ENCODE measurements around the gene KDM4B. TPM values are rescaled to one million over a fixed set of nuclear protein-coding genes. Genes with fewer than 3 reads are reported as not detected.

Gene KDM4B
- polyA plus RNA-seq, 3 donors, result 6.4 to 22.7 (median 12.7) TPM

DNA sequence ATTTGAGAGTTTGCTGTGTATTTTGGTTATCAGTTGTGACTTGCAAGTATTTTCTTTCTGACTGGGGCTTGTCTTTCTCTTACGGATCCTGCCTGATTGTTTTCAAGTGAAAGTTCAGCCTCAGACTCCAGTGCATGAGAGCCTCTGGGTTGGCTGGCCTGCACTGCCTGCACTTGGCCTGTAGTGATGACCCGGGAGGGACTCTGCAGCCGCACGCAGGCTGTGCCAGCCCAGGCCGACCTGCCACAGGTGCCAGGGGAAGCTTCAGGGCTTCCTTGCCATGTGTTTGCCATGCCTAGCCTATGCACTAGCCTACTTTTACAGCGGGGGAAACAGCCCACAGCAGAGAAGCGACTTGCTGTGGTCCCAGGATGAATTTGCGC, 77.0 kb downstream of the KDM4B start:
- Histone ChIP-seq H3K4me3 (replicated peaks in 1 of 3; ENCODE audit: low read depth in 2 of 3, low read length in 3 of 3) (no peak overlapping the region), H4K20me1 (ENCODE audit: insufficient read depth, low read length) (peaks cover 89% of the 10 kb centered on the region), H3K27ac (ENCODE audit: low read depth in 1 of 2, low read length in 2 of 2) (no peak overlapping the region), H2AFZ (ENCODE audit: insufficient read depth, low read depth, low read length, poor library complexity, severe bottlenecking) (no peak overlapping the region), H3K36me3 (replicated peaks in 1 of 2; ENCODE audit: control insufficient read depth in 1 of 2, insufficient read depth in 2 of 2, low read length in 2 of 2) (peaks cover 51 to 73% of the 10 kb centered on the region in 2 donors), H3K79me2 (ENCODE audit: insufficient read depth, low read length) (no peaks in the 10 kb centered on the region), H3K9me3 (replicated peaks in 1 of 2; ENCODE audit: control insufficient read depth in 1 of 2, insufficient read depth in 1 of 2, low read length in 2 of 2) (no peaks in the 10 kb centered on the region), H3K27me3 (ENCODE audit: control insufficient read depth in 2 of 2, insufficient read depth in 2 of 2, low read length in 2 of 2) (no peaks in the 10 kb centered on the region), H3K4me2 (replicated peaks; ENCODE audit: extremely low read depth, low read length, poor library complexity, severe bottlenecking) (no peak overlapping the region), H3K9ac (ENCODE audit: insufficient read depth, low read length, poor library complexity, severe bottlenecking) (no peak overlapping the region), H3K4me1 (ENCODE audit: control insufficient read depth in 1 of 2, insufficient read depth in 2 of 2, low read length in 2 of 2) (no peaks in the 10 kb centered on the region)
- Mint-ChIP-seq H3K27ac (no peak overlapping the region), H3K4me3 (no peak overlapping the region), H3K4me1 (peaks cover 1% of the 10 kb centered on the region), H3K9me3 (peaks cover 0 to 5% (median 0%) of the 10 kb centered on the region in 7 donors), H3K36me3 (peaks cover 53 to 64% of the 10 kb centered on the region in 2 donors), H3K27me3 (ENCODE audit: low read depth in 3 of 3) (peaks cover 0 to 3% (median 0%) of the 10 kb centered on the region in 3 donors)
- TF ChIP-seq, protein P1, sequence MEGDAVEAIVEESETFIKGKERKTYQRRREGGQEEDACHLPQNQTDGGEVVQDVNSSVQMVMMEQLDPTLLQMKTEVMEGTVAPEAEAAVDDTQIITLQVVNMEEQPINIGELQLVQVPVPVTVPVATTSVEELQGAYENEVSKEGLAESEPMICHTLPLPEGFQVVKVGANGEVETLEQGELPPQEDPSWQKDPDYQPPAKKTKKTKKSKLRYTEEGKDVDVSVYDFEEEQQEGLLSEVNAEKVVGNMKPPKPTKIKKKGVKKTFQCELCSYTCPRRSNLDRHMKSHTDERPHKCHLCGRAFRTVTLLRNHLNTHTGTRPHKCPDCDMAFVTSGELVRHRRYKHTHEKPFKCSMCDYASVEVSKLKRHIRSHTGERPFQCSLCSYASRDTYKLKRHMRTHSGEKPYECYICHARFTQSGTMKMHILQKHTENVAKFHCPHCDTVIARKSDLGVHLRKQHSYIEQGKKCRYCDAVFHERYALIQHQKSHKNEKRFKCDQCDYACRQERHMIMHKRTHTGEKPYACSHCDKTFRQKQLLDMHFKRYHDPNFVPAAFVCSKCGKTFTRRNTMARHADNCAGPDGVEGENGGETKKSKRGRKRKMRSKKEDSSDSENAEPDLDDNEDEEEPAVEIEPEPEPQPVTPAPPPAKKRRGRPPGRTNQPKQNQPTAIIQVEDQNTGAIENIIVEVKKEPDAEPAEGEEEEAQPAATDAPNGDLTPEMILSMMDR (IDR thresholded peaks at IDR 0.05), result no peak
- intact Hi-C loops (cut with micrococcal nuclease), result no loop called here
- WGBS (ENCODE audit: insufficient coverage), result 92% methylated on average over 7 of the region's 8 CpGs
- DNase-seq, result no peak

DNA sequence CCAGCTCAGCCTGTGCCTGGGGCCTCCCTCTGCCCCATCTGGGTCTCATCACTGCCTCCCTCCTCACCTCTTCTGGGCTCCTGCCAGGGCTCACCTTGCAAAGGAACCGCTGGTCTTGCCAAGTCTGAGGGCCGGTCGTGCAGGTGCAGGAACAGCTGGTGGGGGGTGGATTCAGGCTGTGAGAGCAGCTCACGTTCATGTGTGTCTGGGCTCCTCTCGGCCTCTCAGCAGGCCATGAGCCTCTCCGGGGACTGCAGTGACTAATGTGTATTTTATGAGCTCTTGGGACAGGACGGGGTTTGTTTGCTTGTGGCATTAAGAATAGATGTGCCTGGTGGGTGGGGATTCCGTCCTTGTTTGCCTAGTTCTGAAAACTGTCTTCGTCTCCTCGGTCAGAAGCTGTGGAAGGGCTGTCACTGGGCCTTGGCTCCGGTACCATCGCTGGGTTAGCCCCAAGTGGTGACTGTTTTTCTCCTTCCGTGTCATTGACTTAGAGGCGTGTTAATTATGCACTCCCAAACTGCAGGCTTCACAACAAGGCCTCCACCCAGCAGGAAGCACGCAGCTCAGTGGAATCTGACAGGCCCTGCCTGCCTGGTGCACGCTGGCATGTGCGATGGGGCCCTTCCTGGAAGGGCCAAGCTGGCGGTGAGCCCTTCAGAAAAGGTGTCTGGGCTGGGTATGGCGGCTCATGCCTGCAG, 77.6 kb downstream of the KDM4B start:
- Histone ChIP-seq H2AFZ (ENCODE audit: insufficient read depth, low read depth, low read length, poor library complexity, severe bottlenecking) (no peak overlapping the region), H3K79me2 (ENCODE audit: insufficient read depth, low read length) (no peaks in the 10 kb centered on the region), H3K27ac (ENCODE audit: low read depth in 1 of 2, low read length in 2 of 2) (no peak overlapping the region), H3K9ac (ENCODE audit: insufficient read depth, low read length, poor library complexity, severe bottlenecking) (no peak overlapping the region), H3K4me1 (ENCODE audit: control insufficient read depth in 1 of 2, insufficient read depth in 2 of 2, low read length in 2 of 2) (no peaks in the 10 kb centered on the region), H4K20me1 (ENCODE audit: insufficient read depth, low read length) (peaks cover 89% of the 10 kb centered on the region), H3K36me3 (replicated peaks in 1 of 2; ENCODE audit: control insufficient read depth in 1 of 2, insufficient read depth in 2 of 2, low read length in 2 of 2) (peaks cover 50 to 73% of the 10 kb centered on the region in 2 donors), H3K9me3 (replicated peaks in 1 of 2; ENCODE audit: control insufficient read depth in 1 of 2, insufficient read depth in 1 of 2, low read length in 2 of 2) (no peaks in the 10 kb centered on the region), H3K27me3 (ENCODE audit: control insufficient read depth in 2 of 2, insufficient read depth in 2 of 2, low read length in 2 of 2) (no peaks in the 10 kb centered on the region), H3K4me2 (replicated peaks; ENCODE audit: extremely low read depth, low read length, poor library complexity, severe bottlenecking) (no peak overlapping the region), H3K4me3 (replicated peaks in 1 of 3; ENCODE audit: low read depth in 2 of 3, low read length in 3 of 3) (no peak overlapping the region)
- DNase-seq, result no peak
- 96% methylated on average over 15 of the region's 19 CpGs for WGBS (ENCODE audit: insufficient coverage)
- H3K36me3 Mint-ChIP-seq, result peaks cover 49 to 63% of the 10 kb centered on the region in 2 donors
- peaks cover 0 to 1% (median 0%) of the 10 kb centered on the region in 3 donors for H3K27me3 Mint-ChIP-seq (ENCODE audit: low read depth in 3 of 3)
- H3K4me1 Mint-ChIP-seq, result no peaks in the 10 kb centered on the region
- H3K9me3 Mint-ChIP-seq, result peaks cover 0 to 5% (median 0%) of the 10 kb centered on the region in 7 donors
- H3K4me3 Mint-ChIP-seq, result no peak overlapping the region
- H3K27ac Mint-ChIP-seq, result peak overlapping the region in 1 of 7 donors; percentile 0
- intact Hi-C loops (cut with micrococcal nuclease), result no loop called here
- TF ChIP-seq, protein P1 (IDR thresholded peaks at IDR 0.05), result no peak

Measured in CD14-positive monocyte (primary cell).